K562 (cell line): ENCODE results near the gene DENND2A. TPM values are rescaled to one million over a fixed set of nuclear protein-coding genes. Genes with fewer than 3 reads are reported as not detected.
"Not testable (repeated sequence)": the region's sequence is repeated elsewhere in the genome, so short reads cannot be mapped to it uniquely, and the experiment has no call there.

Source experiments
- ATAC-seq: fragments of 200-7000 bp; cut with Tn5 transposase; 3 replicates; pipeline ENCODE4 v1.9.1; 2020; ENCODE audit warnings: moderate library complexity
- BruUV-seq: library from RNA; stranded (reverse); fragments of 400-500 nt; replicated peaks from 2 replicates; lab custom pipeline; 2021; lab: Mats Ljungman, UMichigan
- CTCF ChIA-PET: fragments of 300-600 bp; formaldehyde crosslinking; extraction: SDS; loops from one replicate; lab custom pipeline; 2021; ENCODE audit warnings: low intra/inter-chr PET ratio; lab: Yijun Ruan, JAX
- POLR2A ChIA-PET: fragments of 300-600, 350-650 bp; sonication (Branson Sonifier 250); formaldehyde crosslinking; extraction: SDS; loops from one replicate; lab custom pipeline; 2021; ENCODE audit warnings: antibody characterized with exemption, inconsistent platforms; lab: Yijun Ruan, JAX
- DNase-seq, 4 experiments: peaks; one replicate each; pipeline versions ENCODE4 v3.0.0 to v3.0.0-alpha.2; 2011 to 2018; ENCODE audit warnings: low spot score in 3 of 4, mixed read lengths in 3 of 4; ENCODE audit errors: extremely low read depth in 1 of 4
- FAIRE-seq: peaks from 2 replicates; lab custom pipeline; 2011; peaks lifted over from hg19 to GRCh38; lab: Jason Lieb, UNC
- H2AFZ ChIP-seq: 2 replicates; pipeline ENCODE4 v1.6.0; 2011; ENCODE audit warnings: low read depth, low read length, control low read depth, inconsistent platforms
- H3K27ac ChIP-seq: fragments of 200-600 bp; 3 replicates; pipeline ENCODE4 v1.8.0; 2011; ENCODE audit warnings: low read depth, mild to moderate bottlenecking, control low read depth, inconsistent platforms, low read length, moderate library complexity, mixed read lengths; ENCODE audit errors: extremely low read depth
- H3K27me3 ChIP-seq, 2 experiments: fragments of 300-600 bp in 1 of 2; 2 replicates in 1 of 2; 3 replicates in 1 of 2; pipeline versions ENCODE4 v1.6.0 to v1.8.0; 2011; ENCODE audit warnings: inconsistent platforms in 2 of 2, low read length in 2 of 2, mild to moderate bottlenecking in 1 of 2, mixed read lengths in 1 of 2, moderate library complexity in 1 of 2; ENCODE audit not compliant: control insufficient read depth in 2 of 2, insufficient read depth in 2 of 2
- H3K36me3 ChIP-seq: fragments of 300-600 bp; 3 replicates; pipeline ENCODE4 v1.8.0; 2011; ENCODE audit warnings: mild to moderate bottlenecking, low read length, inconsistent platforms; ENCODE audit not compliant: control insufficient read depth, insufficient read depth
- H3K4me1 ChIP-seq, 2 experiments: fragments of 200-600 bp in 1 of 2; replicated peaks in 1 of 2; 2 replicates in 1 of 2; 3 replicates in 1 of 2; pipeline versions ENCODE4 v1.5.1 to v1.8.0; 2011; ENCODE audit warnings: inconsistent platforms in 2 of 2, low read length in 2 of 2, mild to moderate bottlenecking in 1 of 2, mixed read lengths in 1 of 2, moderate library complexity in 1 of 2; ENCODE audit not compliant: control insufficient read depth in 2 of 2, insufficient read depth in 2 of 2
- H3K4me2 ChIP-seq: 2 replicates; pipeline ENCODE4 v1.6.1; 2011; ENCODE audit warnings: low read length, control low read depth, inconsistent platforms, mixed read lengths; ENCODE audit not compliant: insufficient read depth
- H3K4me3 ChIP-seq: fragments of 200-600 bp; sonication (generic), shearing (Covaris generic); 2 replicates; pipeline ENCODE4 v1.5.1; 2016; ENCODE audit warnings: control low read depth, inconsistent platforms
- H3K79me2 ChIP-seq: fragments of 200-600 bp; 3 replicates; pipeline ENCODE4 v1.8.0; 2011; ENCODE audit warnings: low read length, inconsistent platforms; ENCODE audit not compliant: control insufficient read depth, insufficient read depth
- H3K9ac ChIP-seq, 2 experiments: 2 replicates each; pipeline versions ENCODE4 v1.6.0 to v1.6.1; 2011; ENCODE audit warnings: low read depth in 2 of 2, low read length in 2 of 2, control low read depth in 1 of 2, inconsistent platforms in 1 of 2, mild to moderate bottlenecking in 1 of 2, mixed read lengths in 1 of 2; ENCODE audit not compliant: insufficient read depth in 1 of 2
- H3K9me1 ChIP-seq: one replicate; pipeline ENCODE4 v1.6.0; 2011; ENCODE audit warnings: inconsistent platforms, mild to moderate bottlenecking, low read length, moderate library complexity; ENCODE audit not compliant: control insufficient read depth, insufficient read depth
- H3K9me3 ChIP-seq: replicated peaks from 2 replicates; pipeline ENCODE4 v1.5.1; 2011; ENCODE audit warnings: low read depth, low read length, inconsistent platforms; ENCODE audit not compliant: control insufficient read depth, insufficient read depth
- H4K20me1 ChIP-seq: replicated peaks from 2 replicates; pipeline ENCODE4 v1.6.1; 2011; ENCODE audit warnings: low read length, inconsistent platforms, mixed read lengths; ENCODE audit not compliant: control insufficient read depth, insufficient read depth
- BCOR ChIP-seq: fragments of 450-650 bp; IDR thresholded peaks from 2 replicates; pipeline ENCODE4 v1.6.1; 2016
- DPF2 ChIP-seq: fragments of 450-650 bp; IDR thresholded peaks from 2 replicates; pipeline ENCODE4 v1.6.1; 2016
- KDM1A ChIP-seq, 2 experiments: fragments of 450-650 bp; IDR thresholded peaks; 2 replicates each; pipeline ENCODE4 v1.6.1; 2016; ENCODE audit warnings: mild to moderate bottlenecking in 2 of 2
- ZNF146 ChIP-seq: IDR thresholded peaks from one replicate; pipeline ENCODE4 v1.6.1; 2018; ENCODE audit warnings: missing compliant biosample characterization; ENCODE audit not compliant: unreplicated experiment
- WGBS: fragments of 100-300 bp; shearing (Covaris generic); methylation state at CpG from one replicate; pipeline ENCODE4 v1.1.6; 2016; ENCODE audit warnings: low coverage, mixed read lengths; ENCODE audit not compliant: insufficient coverage; ENCODE audit errors: missing lambda C conversion rate; 5-methylcytosine and 5-hydroxymethylcytosine counted together
- in situ Hi-C: fragments of 300-500 bp; cut with MboI; formaldehyde crosslinking; loops from 4 replicates; pipeline ENCODE4 v1.15.0; 2018; ENCODE audit warnings: inconsistent platforms, mixed read lengths
- intact Hi-C: fragments of 100-400 bp; cut with micrococcal nuclease; formaldehyde crosslinking; loops from 2 replicates; pipeline ENCODE4 v1.14.2; 2022
- polyA plus RNA-seq, 8 experiments: library from polyadenylated mRNA; depleted of rRNA in 4 of 8; stranded (reverse) in 5 of 8; unstranded in 3 of 8; fragments of >200 nt; fragmentation: Nextera tagmentation in 2 of 8; fragmentation: Illumina TruSeq in 1 of 8; extraction: Ambion mirVana in 2 of 8; extraction: Trizol in 1 of 8; gene quantifications; 2 replicates each; pipeline versions ENCODE4 v1.2.1 to v1.2.3, GENCODE V29; 2011 to 2014; ENCODE audit warnings: inconsistent platforms in 1 of 8, missing spikeins in 1 of 8
- total RNA-seq, 7 experiments: library from RNA; depleted of rRNA in 6 of 7; stranded (reverse); fragments of >200 nt in 6 of 7; fragmentation: Illumina TruSeq in 2 of 7; extraction: Trizol in 2 of 7; gene quantifications; 2 replicates each; pipeline versions ENCODE4 v1.2.1 to v1.2.3, GENCODE V29; 2011 to 2021; ENCODE audit warnings: low replicate concordance in 1 of 7

DENND2A gene
- total and polyA plus RNA-seq, 9 of the 15 experiments (the other 6 are each of a cell fraction or from before 2014, with no cell fraction given), result not detected

GRCh38 chr7:140533394-140533872, 107.2 kb downstream of the DENND2A start (continued):
- TF ChIP-seq DPF2, result no peak
- TF ChIP-seq, all 486 proteins: peak for 30

- ATAC-seq, H3K4me2 ChIP-seq, H3K9me1 ChIP-seq, H3K4me3 ChIP-seq, in situ Hi-C loops, DNase-seq, H3K9ac ChIP-seq, intact Hi-C loops, BruUV-seq, H3K36me3 ChIP-seq, H3K79me2 ChIP-seq, H2AFZ ChIP-seq, H3K27ac ChIP-seq, H4K20me1 ChIP-seq, H3K9me3 ChIP-seq, FAIRE-seq, CTCF ChIA-PET: not testable (repeated sequence)
- POLR2A ChIA-PET, result interaction anchor here (0.5 kb wide), 1 partner anchor 30 kb away, joined by 3 read pairs; no protein-coding TSS in a partner anchor
- Histone ChIP-seq H3K4me1 (peaks cover 0 to 17% of the 10 kb centered on the region in 2 experiments; a peak in 3 of 5 replicates), H3K27me3 (peaks cover 51 to 69% of the 10 kb centered on the region in 2 experiments)
- WGBS, result 23% methylated on average over 4 of the region's 4 CpGs
- TF ChIP-seq BCOR, result peak; percentile 47; the same call in 1 of the 2 replicates
- peak; percentile 85 for TF ChIP-seq ZNF146 (CRISPR knock-in tag)
- TF ChIP-seq KDM1A (IDR thresholded peaks at IDR 0.05), result peak in 1 of 2 experiments; percentile 27; a peak in 1 of 4 replicates
Measured at GRCh38 chr7:140529428-140529827, 111.2 kb downstream of the DENND2A start.
